Fibroblast of villous mesenchyme (primary cell): Measurements from ENCODE around the gene PPFIA4. TPM values are rescaled to one million over a fixed set of nuclear protein-coding genes. Genes with fewer than 3 reads are reported as not detected.

Experiments used
- DNase-seq: peaks from one replicate; pipeline ENCODE4 v3.0.0-alpha.2; 2010; ENCODE audit warnings: low read depth
- H3K4me3 ChIP-seq: 2 replicates; pipeline ENCODE4 v1.5.1; 2011; ENCODE audit warnings: low read depth, mild to moderate bottlenecking, low read length
- total RNA-seq: library from RNA; depleted of rRNA; stranded (reverse); fragments of >200 nt; gene quantifications from 2 replicates; pipeline ENCODE4 v1.2.3, GENCODE V29; 2012
- TF ChIP-seq, protein P1 (sequence below): IDR thresholded peaks from 2 replicates; pipeline ENCODE4 v1.5.1; 2012; ENCODE audit warnings: low read depth, mild to moderate bottlenecking, low read length; ENCODE audit not compliant: insufficient read depth

The PPFIA4 gene
- total RNA-seq, 1 donor, result 4.3 TPM

DNA sequence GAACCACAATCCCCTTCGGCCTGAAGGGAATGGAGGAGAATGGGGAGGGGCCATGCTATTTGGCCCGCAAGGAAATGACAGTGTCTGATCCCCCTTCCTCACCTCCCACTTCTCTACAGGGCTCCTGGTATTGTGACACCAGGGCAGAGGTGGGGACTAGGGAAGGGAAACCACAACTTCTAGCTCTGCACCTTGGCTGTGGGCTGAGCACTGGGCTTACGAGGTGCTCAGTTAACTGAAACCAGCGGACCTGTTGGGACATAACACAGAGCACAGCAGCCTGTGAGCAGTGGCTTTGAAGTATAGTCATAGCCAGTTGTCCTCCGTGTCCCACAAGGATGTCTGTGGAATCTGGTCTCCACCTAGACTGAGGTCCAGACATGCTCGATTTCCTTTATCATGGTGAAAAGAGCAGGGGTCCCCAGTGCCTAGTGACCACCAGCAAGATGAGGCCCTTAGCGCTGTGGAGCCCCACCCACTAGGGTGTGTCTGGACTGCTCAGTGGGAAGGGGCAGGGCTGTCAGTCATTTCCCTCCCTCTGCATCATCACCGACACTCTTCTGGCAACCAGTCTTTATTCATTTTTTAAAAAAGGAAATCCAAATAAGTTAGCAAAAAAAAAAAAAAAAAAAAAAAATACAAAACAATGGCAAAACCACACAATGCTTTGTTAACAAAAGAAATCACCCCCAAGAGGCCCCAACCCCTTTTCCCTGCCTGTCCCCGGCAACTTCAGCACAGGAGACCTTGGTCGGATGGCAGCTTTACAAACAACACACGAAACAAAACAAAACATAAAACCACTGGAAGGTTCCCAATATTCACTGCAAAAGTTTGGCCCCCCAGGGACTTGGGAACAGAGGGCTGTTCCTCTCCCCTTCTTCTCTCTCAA lies 56.5 kb downstream of the PPFIA4 start:
- TF ChIP-seq, protein P1, sequence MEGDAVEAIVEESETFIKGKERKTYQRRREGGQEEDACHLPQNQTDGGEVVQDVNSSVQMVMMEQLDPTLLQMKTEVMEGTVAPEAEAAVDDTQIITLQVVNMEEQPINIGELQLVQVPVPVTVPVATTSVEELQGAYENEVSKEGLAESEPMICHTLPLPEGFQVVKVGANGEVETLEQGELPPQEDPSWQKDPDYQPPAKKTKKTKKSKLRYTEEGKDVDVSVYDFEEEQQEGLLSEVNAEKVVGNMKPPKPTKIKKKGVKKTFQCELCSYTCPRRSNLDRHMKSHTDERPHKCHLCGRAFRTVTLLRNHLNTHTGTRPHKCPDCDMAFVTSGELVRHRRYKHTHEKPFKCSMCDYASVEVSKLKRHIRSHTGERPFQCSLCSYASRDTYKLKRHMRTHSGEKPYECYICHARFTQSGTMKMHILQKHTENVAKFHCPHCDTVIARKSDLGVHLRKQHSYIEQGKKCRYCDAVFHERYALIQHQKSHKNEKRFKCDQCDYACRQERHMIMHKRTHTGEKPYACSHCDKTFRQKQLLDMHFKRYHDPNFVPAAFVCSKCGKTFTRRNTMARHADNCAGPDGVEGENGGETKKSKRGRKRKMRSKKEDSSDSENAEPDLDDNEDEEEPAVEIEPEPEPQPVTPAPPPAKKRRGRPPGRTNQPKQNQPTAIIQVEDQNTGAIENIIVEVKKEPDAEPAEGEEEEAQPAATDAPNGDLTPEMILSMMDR, result no peak
- H3K4me3 ChIP-seq, result no peak overlapping the region
- DNase-seq, result no peak

DNA sequence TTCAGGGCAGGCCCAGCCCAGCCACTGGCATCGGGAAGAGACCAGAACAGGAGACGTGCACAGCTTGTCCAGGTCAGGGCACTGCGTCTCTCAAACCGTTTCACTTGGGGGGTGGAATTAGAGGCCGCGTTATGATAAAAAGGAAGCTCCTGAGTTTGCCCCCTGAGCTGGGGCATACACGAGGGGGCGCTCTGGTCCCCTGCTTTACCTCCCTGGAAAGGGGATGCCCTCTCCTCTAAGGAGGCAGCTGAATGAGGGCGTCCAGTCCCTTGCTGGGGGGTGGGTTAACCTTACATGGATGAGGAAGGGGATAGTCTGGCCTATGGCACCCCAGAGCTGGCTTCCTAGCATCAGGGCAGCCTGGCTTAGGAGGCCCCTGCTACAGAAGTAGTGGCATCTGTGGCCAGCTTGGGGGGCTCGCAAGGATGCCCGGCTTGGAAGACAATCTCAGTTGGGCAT lies 57.2 kb downstream of the PPFIA4 start:
- no peak overlapping the region for H3K4me3 ChIP-seq
- DNase-seq, result no peak
- TF ChIP-seq, protein P1, result no peak

DNA sequence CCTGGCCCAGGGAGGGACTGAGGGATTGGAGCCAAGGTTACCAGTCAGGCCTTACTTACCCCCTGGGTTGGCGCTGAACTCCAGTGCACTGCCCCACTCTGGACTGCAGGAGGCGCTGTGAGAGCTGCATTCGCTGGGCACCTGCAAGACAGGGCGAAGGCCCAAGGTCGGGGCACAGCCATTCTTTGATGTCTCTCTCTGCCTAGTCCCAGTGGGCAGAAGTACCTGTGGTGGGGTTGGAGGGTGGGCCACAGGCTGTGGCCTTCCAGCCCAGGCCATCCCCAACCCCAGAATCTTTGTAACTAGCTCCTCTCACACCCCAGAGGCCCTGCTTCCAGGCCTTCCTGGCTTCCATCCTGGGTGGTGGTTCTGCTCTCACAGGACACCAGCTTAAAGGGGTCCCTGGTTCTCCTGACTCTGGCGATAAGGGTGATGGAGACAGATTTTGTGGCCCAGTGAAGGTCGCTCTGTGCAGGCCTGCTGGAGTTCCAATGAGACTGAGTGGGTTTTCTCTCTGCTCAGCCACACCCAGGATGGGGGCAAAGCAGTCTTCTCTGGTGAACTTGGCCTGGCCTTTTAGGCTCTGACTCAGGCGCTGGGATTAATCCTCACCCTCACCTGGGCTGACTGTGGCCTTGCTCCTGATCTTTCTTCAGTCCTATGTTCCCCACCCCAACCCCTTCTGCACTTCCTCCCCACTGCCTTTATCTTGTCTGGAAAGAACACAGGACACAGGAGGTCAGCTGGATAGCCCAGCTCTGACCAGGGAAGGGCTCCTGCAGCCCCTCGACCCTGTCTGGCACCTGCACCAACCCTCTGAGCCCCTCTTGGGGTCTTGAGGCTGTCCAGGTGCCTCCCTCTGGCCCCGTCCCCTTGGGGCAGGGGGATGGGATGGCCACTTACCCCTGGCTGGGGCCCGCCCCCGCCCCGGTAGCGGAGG lies 58.6 kb downstream of the PPFIA4 start:
- no peak for DNase-seq
- TF ChIP-seq, protein P1, result peak; percentile 44
- H3K4me3 ChIP-seq, result no peak overlapping the region

DNA sequence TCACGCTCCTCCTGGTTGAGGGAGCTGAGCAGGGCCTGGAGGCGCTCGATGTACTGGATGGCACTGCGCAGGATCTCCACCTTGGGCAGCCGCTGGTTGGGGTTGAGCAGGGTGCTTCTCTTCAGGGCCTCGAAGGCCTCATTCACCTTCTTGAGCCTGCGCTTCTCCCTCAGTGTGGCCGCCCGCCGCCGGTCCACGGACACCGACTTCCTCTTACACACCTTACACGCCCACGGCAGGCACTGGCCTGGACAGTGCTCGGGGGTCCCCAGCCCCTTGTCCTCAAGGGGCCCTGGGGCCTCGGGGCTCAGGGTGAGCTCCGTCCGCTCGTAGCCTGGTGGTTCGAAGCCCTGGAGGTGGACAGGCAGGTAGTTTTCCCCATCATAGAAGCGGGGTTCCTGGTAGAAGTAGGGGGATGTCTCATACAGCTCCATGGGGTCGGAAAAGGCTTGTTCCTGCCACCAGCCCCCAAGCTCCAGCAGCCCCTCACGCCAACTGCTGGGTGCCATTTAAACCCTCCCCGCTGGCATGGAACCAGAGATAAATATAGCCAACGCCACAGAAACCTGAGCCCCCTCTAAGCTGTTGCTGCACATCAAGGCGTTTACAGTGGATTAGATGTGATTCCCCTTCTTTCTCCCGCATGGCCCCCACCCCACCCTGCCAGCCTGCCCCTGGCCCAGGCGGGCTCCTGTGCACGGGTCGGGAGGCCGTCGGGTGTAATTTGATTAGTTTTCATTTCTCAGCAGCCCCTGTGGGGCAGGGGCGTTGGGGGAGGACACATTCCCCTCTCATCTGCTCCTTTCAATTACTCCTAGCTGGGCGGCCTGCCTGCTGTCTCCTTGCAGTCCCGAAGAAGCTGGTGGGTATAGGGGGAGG lies 59.5 kb downstream of the PPFIA4 start, which contains the start of gene MYOG:
TSS of gene MYOG (minus strand) at position 485 of the 879 bp plus-strand sequence. CDS start at position 434, 51 bp downstream.
- TF ChIP-seq, protein P1, result no peak
- DNase-seq, result no peak
- H3K4me3 ChIP-seq, result no peak within 1 kb of the TSS

DNA sequence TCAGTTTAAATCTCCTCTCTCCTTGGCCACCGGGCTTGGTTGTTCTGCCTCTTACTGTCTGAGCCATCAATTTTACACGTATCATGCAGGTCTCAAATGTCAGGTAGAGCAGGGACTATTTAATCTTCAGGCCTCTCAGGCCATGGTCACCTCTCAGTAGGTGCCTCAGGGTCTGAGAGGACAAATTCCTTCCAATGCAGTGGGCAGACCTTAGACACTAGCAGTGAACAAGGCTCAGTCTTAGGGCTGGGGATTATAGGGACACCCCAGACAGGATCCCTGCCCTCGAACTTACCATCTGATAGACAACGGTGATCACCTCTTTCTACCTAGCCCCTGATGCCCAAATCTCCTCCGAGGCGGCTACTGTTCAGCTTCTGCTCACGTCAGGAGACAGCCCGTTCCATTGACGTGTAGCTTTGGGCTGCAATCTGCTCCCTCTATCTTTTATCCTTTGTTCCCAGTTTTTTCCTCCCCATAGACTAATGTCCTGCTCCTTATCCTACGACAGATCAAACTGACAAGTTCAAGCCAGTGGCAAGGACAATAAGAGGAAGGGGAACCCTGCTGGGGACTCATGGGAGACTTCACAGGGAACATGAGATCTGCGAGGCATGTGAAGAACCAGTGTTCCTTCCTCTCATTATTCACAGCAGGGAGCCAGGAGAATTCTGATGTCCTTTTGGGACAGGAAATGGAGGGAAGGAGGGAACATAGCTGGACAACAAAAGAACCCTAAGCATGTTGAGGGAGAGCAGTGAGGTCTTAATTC lies 60.9 kb downstream of the PPFIA4 start:
- H3K4me3 ChIP-seq, result no peak overlapping the region
- TF ChIP-seq, protein P1, result no peak
- DNase-seq, result no peak
